Left cardiac atrium (tissue), 4 donors: ENCODE results near the gene PGP. TPM values are rescaled to one million over a fixed set of nuclear protein-coding genes. Genes with fewer than 3 reads are reported as not detected.
A peak's percentile ranks its signal among the peaks of the same experiment; 100 is the strongest.

ENCODE experiments used
- ATAC-seq, 2 donors: fragments of 200-7000 bp; cut with Tn5 transposase; one replicate each; pipeline ENCODE4 v1.9.1; 2020; ENCODE audit warnings: mild to moderate bottlenecking in 2 of 2, moderate library complexity in 2 of 2
- DNase-seq: peaks from one replicate; pipeline ENCODE4 v3.0.0-alpha.2; 2020
- intact Hi-C, 2 donors: fragments of 100-400 bp; cut with DNase I; formaldehyde crosslinking; loops; one replicate each; pipeline versions ENCODE4 v1.14.1 to v1.15.1; 2022 to 2023
- total RNA-seq, 2 donors: library from RNA; stranded (reverse); fragmentation: NEBNext Ultra II Directional; extraction: Animal tissue kit (Norgen Biotek cat#: 25700); gene quantifications; one replicate each; pipeline ENCODE4 v1.2.1, GENCODE V29; 2021
- donor health status: DM: no; HTN: yes; CAD: no.
- donor health status: DM: no; HTN: yes; CAD: no; lungs with severe emphysema.
- donor health status: DM: yes; HTN: yes; CAD: no.
- donor health status: Dilated cardiomyopathy.

Gene PGP
- total RNA-seq, 2 donors from 2014 or later = 21.1 to 24.6 TPM

GRCh38 chr16:2238838-2239675, 24.4 kb upstream of the PGP start:
- no peak for DNase-seq
- no peak for ATAC-seq
- intact Hi-C loops = no loop called here

GRCh38 chr16:2238150-2238837, 23.7 kb upstream of the PGP start:
- ATAC-seq = peak; percentile 2 to 6
- no peak for DNase-seq
- intact Hi-C loops = no loop called here

GRCh38 chr16:2237493-2238149, 23.0 kb upstream of the PGP start:
- DNase-seq (no peak), ATAC-seq (peak; percentile 12 to 32)
- intact Hi-C loops = no loop called here

- ATAC-seq = peak in 1 of 2 donors; percentile 1
- intact Hi-C loops = no loop called here
Observed at GRCh38 chr16:2237102-2237482, 22.5 kb upstream of the PGP start.

GRCh38 chr16:2236337-2237101, 21.9 kb upstream of the PGP start, which contains the start of gene DNASE1L2:
Gene DNASE1L2, plus strand, starts transcription at chr16:2236444. Its CDS starts 373 bp downstream, at chr16:2236817.
- intact Hi-C loops = no loop called here
- peak; percentile 45 to 48 for ATAC-seq
- DNase-seq = peak; percentile 55

More at GRCh38 chr16:2237102-2237482, 22.5 kb upstream of the PGP start:
- DNase-seq = no peak

- intact Hi-C loops = no loop called here
- no peak for ATAC-seq
Observed at GRCh38 chr16:2235695-2236336, 21.2 kb upstream of the PGP start.

GRCh38 chr16:2235234-2235651, 20.6 kb upstream of the PGP start:
- intact Hi-C loops = no loop called here
- DNase-seq = no peak
- no peak for ATAC-seq

More at GRCh38 chr16:2235695-2236336, 21.2 kb upstream of the PGP start:
- no peak for DNase-seq

GRCh38 chr16:2234813-2235170, 20.2 kb upstream of the PGP start:
- ATAC-seq (no peak), DNase-seq (no peak)
- intact Hi-C loops = no loop called here

GRCh38 chr16:2233872-2234812, 19.5 kb upstream of the PGP start:
- ATAC-seq (no peak), DNase-seq (no peak)
- intact Hi-C loops = no loop called here

- ATAC-seq (no peak), DNase-seq (no peak)
- intact Hi-C loops = no loop called here
Observed at GRCh38 chr16:2233046-2233775, 18.6 kb upstream of the PGP start.

- intact Hi-C loops = no loop called here
- no peak for DNase-seq
Observed at GRCh38 chr16:2232094-2232990, 17.7 kb upstream of the PGP start.

GRCh38 chr16:2231016-2231931, 16.6 kb upstream of the PGP start:
- DNase-seq (no peak), ATAC-seq (no peak)
- intact Hi-C loops = no loop called here

More at GRCh38 chr16:2232094-2232990, 17.7 kb upstream of the PGP start:
- ATAC-seq = no peak

- intact Hi-C loops = no loop called here
- no peak for ATAC-seq
- no peak for DNase-seq
Observed at GRCh38 chr16:2230376-2230775, 15.7 kb upstream of the PGP start.

- DNase-seq = no peak
- peak in 1 of 2 donors; percentile 43 for ATAC-seq
- intact Hi-C loops = no loop called here
Observed at GRCh38 chr16:2229632-2230250, 15.1 kb upstream of the PGP start.

- no peak for DNase-seq
- ATAC-seq = no peak
- intact Hi-C loops = no loop called here
Observed at GRCh38 chr16:2229091-2229490, 14.5 kb upstream of the PGP start.
